DND-41 (cell line): ENCODE data around the gene OPCML.

Experiments
- ATAC-seq: fragments of 200-7000 bp; cut with Tn5 transposase; 3 replicates; pipeline ENCODE4 v1.9.1; 2021; ENCODE audit warnings: low read depth; ENCODE audit not compliant: insufficient read depth
- DNase-seq: peaks from one replicate; pipeline ENCODE4 v3.0.0-alpha.2; 2020
- H2AFZ ChIP-seq: 2 replicates; pipeline ENCODE4 v1.6.0; 2012; ENCODE audit warnings: low read depth, low read length
- H3K27ac ChIP-seq: 2 replicates; pipeline ENCODE4 v1.5.1; 2012; ENCODE audit warnings: low read length, inconsistent platforms
- H3K27me3 ChIP-seq: fragments of 200-600 bp; sonication (generic); 2 replicates; pipeline ENCODE4 v1.6.0; 2012; ENCODE audit warnings: low read length, mild to moderate bottlenecking, inconsistent platforms; ENCODE audit not compliant: insufficient read depth, poor library complexity
- H3K36me3 ChIP-seq: 2 replicates; pipeline ENCODE4 v1.5.1; 2012; ENCODE audit warnings: low read length, inconsistent platforms; ENCODE audit not compliant: insufficient read depth
- H3K4me1 ChIP-seq: 2 replicates; pipeline ENCODE4 v1.5.1; 2012; ENCODE audit warnings: mild to moderate bottlenecking, low read length; ENCODE audit not compliant: insufficient read depth
- H3K4me2 ChIP-seq: 2 replicates; pipeline ENCODE4 v1.6.0; 2012; ENCODE audit warnings: mild to moderate bottlenecking, moderate library complexity, low read length, inconsistent platforms; ENCODE audit not compliant: insufficient read depth
- H3K4me3 ChIP-seq, 2 experiments: fragments of 200-600 bp in 1 of 2; shearing (Covaris generic) in 1 of 2; 2 replicates each; pipeline ENCODE4 v1.5.1; 2012 to 2016; ENCODE audit warnings: inconsistent platforms in 2 of 2, low read length in 2 of 2, mild to moderate bottlenecking in 2 of 2, low read depth in 1 of 2, moderate library complexity in 1 of 2
- H3K79me2 ChIP-seq: 2 replicates; pipeline ENCODE4 v1.6.0; 2012; ENCODE audit warnings: low read length, inconsistent platforms; ENCODE audit not compliant: insufficient read depth
- H3K9ac ChIP-seq: 2 replicates; pipeline ENCODE4 v1.6.0; 2012; ENCODE audit warnings: low read depth, mild to moderate bottlenecking, inconsistent platforms, low read length, moderate library complexity
- H3K9me3 ChIP-seq: 2 replicates; pipeline ENCODE4 v1.5.1; 2012; ENCODE audit warnings: low read length, moderate library complexity, mild to moderate bottlenecking, inconsistent platforms; ENCODE audit not compliant: insufficient read depth, severe bottlenecking
- H4K20me1 ChIP-seq: 2 replicates; pipeline ENCODE4 v1.6.0; 2012; ENCODE audit warnings: low read length; ENCODE audit not compliant: insufficient read depth
- CTCF ChIP-seq: IDR thresholded peaks from 2 replicates; pipeline ENCODE4 v1.5.1; 2012; ENCODE audit warnings: borderline replicate concordance, low read length, moderate library complexity, mild to moderate bottlenecking; ENCODE audit not compliant: poor library complexity, severe bottlenecking; ENCODE audit errors: extremely low read depth
- EZH2 ChIP-seq: IDR thresholded peaks from 3 replicates; pipeline ENCODE4 v1.6.1; 2012; ENCODE audit warnings: borderline replicate concordance, low read depth, mild to moderate bottlenecking, moderate library complexity, low read length, inconsistent platforms; ENCODE audit not compliant: severe bottlenecking

OPCML gene

GRCh38 chr11:133153031-133153430 lies 379.3 kb downstream of the OPCML start:
- Histone ChIP-seq H3K4me3 (no peak overlapping the region), H3K27me3 (peaks cover 22% of the 10 kb centered on the region), H3K27ac (no peak overlapping the region), H4K20me1 (no peaks in the 10 kb centered on the region), H3K9me3 (no peaks in the 10 kb centered on the region), H3K9ac (no peak overlapping the region), H3K79me2 (no peaks in the 10 kb centered on the region), H3K36me3 (no peaks in the 10 kb centered on the region), H2AFZ (no peak overlapping the region), H3K4me1 (no peaks in the 10 kb centered on the region), H3K4me2 (no peak overlapping the region)
- no peak for ATAC-seq
- TF ChIP-seq CTCF, result no peak
- TF ChIP-seq EZH2, result no peak
- no peak for DNase-seq

- no peak for ATAC-seq
Observed at GRCh38 chr11:133149698-133150097, 382.6 kb downstream of the OPCML start.

GRCh38 chr11:133147625-133148024 lies 384.7 kb downstream of the OPCML start:
- Histone ChIP-seq H3K79me2 (no peaks in the 10 kb centered on the region), H3K9ac (no peak overlapping the region), H3K36me3 (no peaks in the 10 kb centered on the region), H3K27ac (no peak overlapping the region), H4K20me1 (no peaks in the 10 kb centered on the region), H3K4me3 (no peak overlapping the region), H2AFZ (no peak overlapping the region), H3K9me3 (no peaks in the 10 kb centered on the region), H3K4me1 (no peaks in the 10 kb centered on the region), H3K27me3 (peaks cover 30% of the 10 kb centered on the region), H3K4me2 (no peak overlapping the region)
- ATAC-seq (no peak), DNase-seq (no peak)
- no peak for TF ChIP-seq CTCF
- TF ChIP-seq EZH2, result no peak

More at GRCh38 chr11:133149698-133150097, 382.6 kb downstream of the OPCML start:
- Histone ChIP-seq H2AFZ (no peak overlapping the region), H3K9me3 (no peaks in the 10 kb centered on the region), H3K9ac (no peak overlapping the region), H3K4me3 (no peak overlapping the region), H3K4me1 (no peaks in the 10 kb centered on the region), H3K79me2 (no peaks in the 10 kb centered on the region), H4K20me1 (no peaks in the 10 kb centered on the region), H3K27ac (no peak overlapping the region), H3K36me3 (no peaks in the 10 kb centered on the region), H3K4me2 (no peak overlapping the region), H3K27me3 (peaks cover 28% of the 10 kb centered on the region)
- DNase-seq, result no peak
- no peak for TF ChIP-seq EZH2
- no peak for TF ChIP-seq CTCF
